Lower leg skin (tissue), 3 donors: ENCODE results near the gene DPEP1.

ENCODE experiments used
- CTCF ChIP-seq, 3 donors: fragments of 450-650 bp; IDR thresholded peaks; one replicate each; pipeline ENCODE4 v1.5.1; 2016; ENCODE audit warnings: antibody characterized with exemption in 3 of 3, mild to moderate bottlenecking in 3 of 3, moderate library complexity in 2 of 3
- POLR2A ChIP-seq, 2 donors: fragments of 450-650 bp; IDR thresholded peaks; one replicate each; pipeline ENCODE4 v1.6.1; 2016 to 2017; ENCODE audit warnings: antibody characterized with exemption in 2 of 2, mild to moderate bottlenecking in 1 of 2, moderate library complexity in 1 of 2

- TF ChIP-seq CTCF (IDR thresholded peaks at IDR 0.05) (no peak), POLR2A (IDR thresholded peaks at IDR 0.05) (no peak)
Observed at GRCh38 chr16:89596957-89597649, 16.3 kb upstream of the DPEP1 start.
